Keratinocyte (primary cell): ENCODE measurements around the gene GP1BB. TPM values are rescaled to one million over a fixed set of nuclear protein-coding genes. Genes with fewer than 3 reads are reported as not detected.
"Not testable (repeated sequence)": the region's sequence is repeated elsewhere in the genome, so short reads cannot be mapped to it uniquely, and the experiment has no call there.

ENCODE experiments used
- DNase-seq: peaks from one replicate; pipeline ENCODE4 v3.0.0-alpha.2; 2011; ENCODE audit warnings: low read depth, missing footprints, low spot score
- FAIRE-seq: peaks from 2 replicates; lab custom pipeline; 2011; peaks lifted over from hg19 to GRCh38; lab: Jason Lieb, UNC
- H2AFZ ChIP-seq: 2 replicates; pipeline ENCODE4 v1.6.0; 2012; ENCODE audit warnings: low read length, control low read depth, inconsistent platforms; ENCODE audit not compliant: control insufficient read depth
- H3K27ac ChIP-seq: 2 replicates; pipeline ENCODE4 v1.5.1; 2011; ENCODE audit warnings: low read length; ENCODE audit not compliant: control insufficient read depth, insufficient read depth
- H3K27me3 ChIP-seq: 3 replicates; pipeline ENCODE4 v1.6.0; 2011; ENCODE audit warnings: low read length; ENCODE audit not compliant: control insufficient read depth, insufficient read depth; ENCODE audit errors: extremely low read depth
- H3K36me3 ChIP-seq, 2 experiments: 2 replicates in 1 of 2; 3 replicates in 1 of 2; pipeline ENCODE4 v1.5.1; 2011; ENCODE audit warnings: low read length in 2 of 2, mild to moderate bottlenecking in 1 of 2; ENCODE audit not compliant: control insufficient read depth in 2 of 2, insufficient read depth in 2 of 2; ENCODE audit errors: extremely low read depth in 1 of 2
- H3K4me1 ChIP-seq: 3 replicates; pipeline ENCODE4 v1.5.1; 2011; ENCODE audit warnings: low read length; ENCODE audit not compliant: control insufficient read depth, insufficient read depth; ENCODE audit errors: extremely low read depth
- H3K4me2 ChIP-seq: 3 replicates; pipeline ENCODE4 v1.6.0; 2011; ENCODE audit warnings: low read depth, low read length; ENCODE audit not compliant: control insufficient read depth, insufficient read depth; ENCODE audit errors: extremely low read depth
- H3K4me3 ChIP-seq, 3 experiments: fragments of 200-600 bp in 1 of 3; sonication (generic) in 1 of 3; 2 replicates in 2 of 3; 3 replicates in 1 of 3; pipeline ENCODE4 v1.5.1; 2011 to 2016; ENCODE audit warnings: low read length in 3 of 3, mild to moderate bottlenecking in 3 of 3, control low read depth in 2 of 3, inconsistent platforms in 1 of 3, low read depth in 1 of 3, mixed read lengths in 1 of 3, mixed run types in 1 of 3, moderate library complexity in 1 of 3; ENCODE audit not compliant: control insufficient read depth in 2 of 3, insufficient read depth in 2 of 3; ENCODE audit errors: extremely low read depth in 1 of 3
- H3K79me2 ChIP-seq: 2 replicates; pipeline ENCODE4 v1.6.0; 2012; ENCODE audit warnings: low read length; ENCODE audit not compliant: control insufficient read depth, insufficient read depth
- H3K9ac ChIP-seq: 3 replicates; pipeline ENCODE4 v1.6.0; 2011; ENCODE audit warnings: low read length; ENCODE audit not compliant: control insufficient read depth, insufficient read depth; ENCODE audit errors: extremely low read depth
- H3K9me1 ChIP-seq: 3 replicates; pipeline ENCODE4 v1.6.0; 2011; ENCODE audit warnings: low read length; ENCODE audit not compliant: control insufficient read depth, insufficient read depth; ENCODE audit errors: extremely low read depth
- H3K9me3 ChIP-seq: 2 replicates; pipeline ENCODE4 v1.5.1; 2012; ENCODE audit warnings: low read depth, low read length; ENCODE audit not compliant: control insufficient read depth
- H4K20me1 ChIP-seq: 3 replicates; pipeline ENCODE4 v1.6.0; 2011; ENCODE audit warnings: low read length; ENCODE audit not compliant: control insufficient read depth, insufficient read depth; ENCODE audit errors: extremely low read depth
- CTCF ChIP-seq, 3 experiments: IDR thresholded peaks in 1 of 3; conservative IDR thresholded peaks in 1 of 3; optimal IDR thresholded peaks in 1 of 3; 2 replicates in 2 of 3; 3 replicates in 1 of 3; pipeline versions ENCODE3 to v1.5.1; 2011; ENCODE audit warnings: low read length in 3 of 3, mild to moderate bottlenecking in 3 of 3, moderate library complexity in 2 of 3, control low read depth in 1 of 3, inconsistent platforms in 1 of 3; ENCODE audit not compliant: insufficient read depth in 2 of 3; ENCODE audit errors: extremely low read depth in 1 of 3
- EZH2 ChIP-seq: IDR thresholded peaks from one replicate; pipeline ENCODE4 v1.6.1; 2012; ENCODE audit warnings: inconsistent platforms, mild to moderate bottlenecking, low read length, moderate library complexity
- dilution Hi-C: fragments of 300-500 bp; cut with MboI; formaldehyde crosslinking; loops from one replicate; pipeline ENCODE4 v1.7.0; 2020; ENCODE audit warnings: low sequenced_read_pairs; ENCODE audit not compliant: extremely low pct_ligation_motif_present
- polyA plus RNA-seq, 5 experiments: library from polyadenylated mRNA; depleted of rRNA in 3 of 5; stranded (reverse) in 3 of 5; stranded (forward) in 1 of 5; unstranded in 1 of 5; fragments of >200 nt; gene quantifications; 1 replicate in 1 of 5; 2 replicates in 3 of 5; 3 replicates in 1 of 5; pipeline versions ENCODE4 v1.2.1 to v1.2.3, GENCODE V29; 2011 to 2012; ENCODE audit warnings: missing spikeins in 2 of 5, low read depth in 1 of 5, low replicate concordance in 1 of 5

Gene GP1BB
- polyA plus RNA-seq, 1 donor (not counting 4 experiments of a cell fraction or from before 2014, with no cell fraction given): 0.05 TPM

- Histone ChIP-seq H3K27me3 (peaks cover 14% of the 10 kb centered on the region), H3K4me1 (no peaks in the 10 kb centered on the region), H3K9me1 (no peaks in the 10 kb centered on the region), H3K4me3 (no peak overlapping the region), H4K20me1 (no peaks in the 10 kb centered on the region), H3K27ac (no peak overlapping the region), H3K36me3 (no peaks in the 10 kb centered on the region), H2AFZ (no peak overlapping the region), H3K9me3 (no peaks in the 10 kb centered on the region), H3K79me2 (no peaks in the 10 kb centered on the region), H3K4me2 (no peak overlapping the region), H3K9ac (no peak overlapping the region)
- no peak for DNase-seq
- no peak for FAIRE-seq
- TF ChIP-seq EZH2 (no peak), CTCF (optimal IDR thresholded peaks at IDR 0.05 in 1 of 3, IDR thresholded peaks at IDR 0.05 in 1 of 3, conservative IDR thresholded peaks at IDR 0.05 in 1 of 3; ENCODE audit: extremely low read depth in 1 of 3, insufficient read depth in 2 of 3, low read length in 3 of 3) (no peak)
- dilution Hi-C loops: no loop called here
These were observed 47.9 kb upstream of the GP1BB start for GRCh38 chr22:19675428-19675827.

GRCh38 chr22:19676437-19676836 lies 46.9 kb upstream of the GP1BB start:
- peaks cover 15% of the 10 kb centered on the region for H3K27me3 ChIP-seq
- H4K20me1 ChIP-seq, DNase-seq, H3K9ac ChIP-seq, H3K4me2 ChIP-seq, H3K9me1 ChIP-seq, H3K4me3 ChIP-seq, dilution Hi-C loops, H2AFZ ChIP-seq, H3K79me2 ChIP-seq, H3K27ac ChIP-seq, H3K4me1 ChIP-seq, H3K36me3 ChIP-seq, FAIRE-seq, H3K9me3 ChIP-seq: not testable (repeated sequence)

GRCh38 chr22:19678949-19679521 lies 44.3 kb upstream of the GP1BB start:
- H3K27ac ChIP-seq: no peak overlapping the region
- no peak for DNase-seq
- no peaks in the 10 kb centered on the region for H4K20me1 ChIP-seq
- FAIRE-seq: no peak
- no peak overlapping the region for H3K9ac ChIP-seq
- no peaks in the 10 kb centered on the region for H3K4me1 ChIP-seq
- H3K9me1 ChIP-seq: no peaks in the 10 kb centered on the region
- no peaks in the 10 kb centered on the region for H3K9me3 ChIP-seq
- peaks cover 10% of the 10 kb centered on the region for H3K27me3 ChIP-seq
- TF ChIP-seq EZH2: no peak
- TF ChIP-seq CTCF (optimal IDR thresholded peaks at IDR 0.05 in 1 of 3, IDR thresholded peaks at IDR 0.05 in 1 of 3, conservative IDR thresholded peaks at IDR 0.05 in 1 of 3; ENCODE audit: extremely low read depth in 1 of 3, insufficient read depth in 2 of 3, low read length in 3 of 3): no peak
- H3K79me2 ChIP-seq: no peaks in the 10 kb centered on the region
- dilution Hi-C loops: no loop called here
- no peak overlapping the region for H3K4me2 ChIP-seq
- H3K4me3 ChIP-seq: no peak overlapping the region
- no peak overlapping the region for H2AFZ ChIP-seq
- H3K36me3 ChIP-seq: no peaks in the 10 kb centered on the region
